Smooth muscle cell (in vitro differentiated cells): ENCODE measurements around the gene MPDU1. TPM values are rescaled to one million over a fixed set of nuclear protein-coding genes. Genes with fewer than 3 reads are reported as not detected.

Source experiments
- DNase-seq: peaks from one replicate; lab custom pipeline; 2025; ENCODE audit not compliant: unreplicated experiment; lab: John Stamatoyannopoulos, UW
- H2AFZ ChIP-seq: fragments of 200-600 bp; sonication (generic); 2 replicates; pipeline ENCODE4 v1.6.0; 2016; ENCODE audit warnings: antibody characterized with exemption, low read depth, mild to moderate bottlenecking
- H3F3A ChIP-seq: fragments of 200-600 bp; sonication (generic); 2 replicates; pipeline ENCODE4 v1.6.0; 2017; ENCODE audit warnings: antibody characterized with exemption, low read depth
- H3K27ac ChIP-seq: fragments of 200-600 bp; sonication (generic); 2 replicates; pipeline ENCODE4 v1.5.1; 2016; ENCODE audit warnings: low read depth, mild to moderate bottlenecking
- H3K27me3 ChIP-seq: fragments of 200-600 bp; sonication (generic); 2 replicates; pipeline ENCODE4 v1.6.1; 2016; ENCODE audit warnings: low read depth, mild to moderate bottlenecking
- H3K36me3 ChIP-seq: fragments of 200-600 bp; sonication (generic); 2 replicates; pipeline ENCODE4 v1.5.1; 2016; ENCODE audit warnings: low read depth
- H3K4me1 ChIP-seq: fragments of 200-600 bp; sonication (generic); 2 replicates; pipeline ENCODE4 v1.5.1; 2016; ENCODE audit warnings: low read depth
- H3K4me2 ChIP-seq: fragments of 200-600 bp; sonication (generic); 2 replicates; pipeline ENCODE4 v1.6.0; 2016; ENCODE audit warnings: mild to moderate bottlenecking
- H3K4me3 ChIP-seq: fragments of 200-600 bp; sonication (generic); 2 replicates; pipeline ENCODE4 v1.5.1; 2016; ENCODE audit warnings: mild to moderate bottlenecking
- H3K79me2 ChIP-seq: fragments of 200-600 bp; sonication (generic); 2 replicates; pipeline ENCODE4 v1.6.0; 2016; ENCODE audit warnings: low read depth, mild to moderate bottlenecking
- H3K9ac ChIP-seq: fragments of 200-600 bp; sonication (generic); 2 replicates; pipeline ENCODE4 v1.6.0; 2016; ENCODE audit warnings: low read depth
- H3K9me3 ChIP-seq: fragments of 200-600 bp; sonication (generic); replicated peaks from 2 replicates; pipeline ENCODE4 v1.5.1; 2016; ENCODE audit warnings: low read depth
- H4K20me1 ChIP-seq: fragments of 200-600 bp; sonication (generic); 2 replicates; pipeline ENCODE4 v1.6.0; 2016; ENCODE audit warnings: low read depth
- CTCF ChIP-seq: fragments of 200-600 bp; sonication (generic); IDR thresholded peaks from 2 replicates; pipeline ENCODE4 v1.5.1; 2017; ENCODE audit warnings: borderline replicate concordance, mild to moderate bottlenecking, antibody characterized with exemption; ENCODE audit not compliant: insufficient read depth, poor library complexity, severe bottlenecking
- WGBS: methylation state at CpG from one replicate; pipeline ENCODE4 v1.1.7; 2016; ENCODE audit warnings: low lambda C conversion rate; 5-methylcytosine and 5-hydroxymethylcytosine counted together
- polyA plus RNA-seq: library from polyadenylated mRNA; unstranded; fragments of >200 nt; fragmentation: Nextera tagmentation; extraction: Ambion mirVana; gene quantifications from 2 replicates; pipeline ENCODE4 v1.2.1, GENCODE V29; 2016
- total RNA-seq: library from RNA; depleted of rRNA; stranded (reverse); fragments of >200 nt; gene quantifications from 2 replicates; pipeline ENCODE4 v1.2.3, GENCODE V29; 2014

MPDU1 gene
- total and polyA plus RNA-seq, 2 experiments from 2014 or later = 70.7 to 228 TPM

GRCh38 chr17:7579001-7579833 is 4.4 kb upstream of the MPDU1 start, which contains the start of gene CD68:
TSS of gene CD68 (plus strand) at chr17:7579638. CDS start at chr17:7579678, 40 bp downstream.
- H3K4me1 ChIP-seq = peaks cover 30% of the 10 kb centered on the region

GRCh38 chr17:7579834-7580603 is 3.6 kb upstream of the MPDU1 start:
- Histone ChIP-seq H3K4me2 (peak overlapping the region; percentile 23), H3F3A (peaks cover 59% of the 10 kb centered on the region), H3K36me3 (peaks cover 9% of the 10 kb centered on the region), H3K9ac (no peak overlapping the region), H4K20me1 (peaks cover 41% of the 10 kb centered on the region), H3K9me3 (no peaks in the 10 kb centered on the region), H3K4me3 (no peak overlapping the region), H3K79me2 (peaks cover 49% of the 10 kb centered on the region), H2AFZ (no peak overlapping the region), H3K27me3 (no peaks in the 10 kb centered on the region), H3K4me1 (peaks cover 30% of the 10 kb centered on the region), H3K27ac (peak overlapping the region; percentile 88)
- no peak for TF ChIP-seq CTCF
- 92% methylated on average over 10 of the region's 12 CpGs for WGBS
- DNase-seq = no peak

More at GRCh38 chr17:7579001-7579833, 4.4 kb upstream of the MPDU1 start, which contains the start of gene CD68:
- H3K27ac ChIP-seq = peak within 1 kb of the TSS; percentile 88
- H3K36me3 ChIP-seq = peaks cover 9% of the 10 kb centered on the region
- no peak for DNase-seq
- H3K27me3 ChIP-seq = no peaks in the 10 kb centered on the region
- H3K9me3 ChIP-seq = no peaks in the 10 kb centered on the region
- TF ChIP-seq CTCF = no peak
- H3K79me2 ChIP-seq = peaks cover 49% of the 10 kb centered on the region
- 37% methylated on average over 7 of the region's 7 CpGs for WGBS
- H2AFZ ChIP-seq = no peak within 1 kb of the TSS
- peak within 1 kb of the TSS; percentile 39 for H3K4me2 ChIP-seq
- H4K20me1 ChIP-seq = peaks cover 50% of the 10 kb centered on the region
- no peak within 1 kb of the TSS for H3K4me3 ChIP-seq
- H3F3A ChIP-seq = peaks cover 67% of the 10 kb centered on the region
- H3K9ac ChIP-seq = peak within 1 kb of the TSS; percentile 41

GRCh38 chr17:7580604-7581575 is 2.8 kb upstream of the MPDU1 start:
- Histone ChIP-seq H3K27ac (peak overlapping the region; percentile 88), H3K79me2 (peaks cover 47% of the 10 kb centered on the region), H3K27me3 (no peaks in the 10 kb centered on the region), H3F3A (peaks cover 51% of the 10 kb centered on the region), H3K9ac (no peak overlapping the region), H3K9me3 (no peaks in the 10 kb centered on the region), H3K36me3 (peaks cover 9% of the 10 kb centered on the region), H3K4me1 (peaks cover 24% of the 10 kb centered on the region), H3K4me3 (no peak overlapping the region), H2AFZ (no peak overlapping the region), H4K20me1 (peaks cover 33% of the 10 kb centered on the region), H3K4me2 (no peak overlapping the region)
- DNase-seq = no peak
- no peak for TF ChIP-seq CTCF
- WGBS = 92% methylated on average over 23 of the region's 23 CpGs
